22Rv1 (cell line): Measurements from ENCODE around the gene NEDD4L.

Experiments used
- ZFX ChIP-seq: fragments of 450-650 bp; IDR thresholded peaks from 2 replicates; pipeline ENCODE4 v1.6.1; 2017; ENCODE audit warnings: antibody characterized with exemption, borderline replicate concordance
- TF ChIP-seq, protein P1 (sequence below): fragments of 450-650 bp; IDR thresholded peaks from 2 replicates; pipeline ENCODE4 v1.5.1; 2017; ENCODE audit warnings: mild to moderate bottlenecking

DNA sequence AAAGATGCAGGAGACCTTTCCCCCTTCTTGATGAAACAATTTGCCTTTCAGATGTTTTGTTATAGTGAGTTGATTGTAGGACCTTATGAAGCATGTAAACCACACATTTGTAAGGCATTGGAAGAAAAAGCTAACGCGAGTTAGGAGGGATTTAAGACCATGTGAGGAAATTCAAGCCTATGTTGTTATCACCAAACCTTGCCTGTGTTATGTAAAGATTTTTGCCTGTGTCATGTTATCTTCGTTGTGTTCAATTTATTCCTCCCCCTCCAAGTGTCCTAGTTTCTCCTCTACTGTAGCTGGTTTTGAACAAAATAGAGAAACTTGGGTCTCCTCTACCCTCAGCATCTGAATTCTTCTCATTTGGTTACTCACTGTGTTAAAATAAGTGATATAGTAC, 173.0 kb downstream of the NEDD4L start:
- TF ChIP-seq, protein P1, sequence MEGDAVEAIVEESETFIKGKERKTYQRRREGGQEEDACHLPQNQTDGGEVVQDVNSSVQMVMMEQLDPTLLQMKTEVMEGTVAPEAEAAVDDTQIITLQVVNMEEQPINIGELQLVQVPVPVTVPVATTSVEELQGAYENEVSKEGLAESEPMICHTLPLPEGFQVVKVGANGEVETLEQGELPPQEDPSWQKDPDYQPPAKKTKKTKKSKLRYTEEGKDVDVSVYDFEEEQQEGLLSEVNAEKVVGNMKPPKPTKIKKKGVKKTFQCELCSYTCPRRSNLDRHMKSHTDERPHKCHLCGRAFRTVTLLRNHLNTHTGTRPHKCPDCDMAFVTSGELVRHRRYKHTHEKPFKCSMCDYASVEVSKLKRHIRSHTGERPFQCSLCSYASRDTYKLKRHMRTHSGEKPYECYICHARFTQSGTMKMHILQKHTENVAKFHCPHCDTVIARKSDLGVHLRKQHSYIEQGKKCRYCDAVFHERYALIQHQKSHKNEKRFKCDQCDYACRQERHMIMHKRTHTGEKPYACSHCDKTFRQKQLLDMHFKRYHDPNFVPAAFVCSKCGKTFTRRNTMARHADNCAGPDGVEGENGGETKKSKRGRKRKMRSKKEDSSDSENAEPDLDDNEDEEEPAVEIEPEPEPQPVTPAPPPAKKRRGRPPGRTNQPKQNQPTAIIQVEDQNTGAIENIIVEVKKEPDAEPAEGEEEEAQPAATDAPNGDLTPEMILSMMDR, result no peak
- no peak for TF ChIP-seq ZFX
